IPS DF 19.7 (cell line): ENCODE data around the gene MRPS26.
"Not testable (repeated sequence)": the region's sequence is repeated elsewhere in the genome, so short reads cannot be mapped to it uniquely, and the experiment has no call there.

Source experiments
- DNase-seq: peaks from one replicate; pipeline ENCODE4 v3.0.0-alpha.2; 2013; ENCODE audit warnings: low read depth, low spot score

The MRPS26 gene

DNA sequence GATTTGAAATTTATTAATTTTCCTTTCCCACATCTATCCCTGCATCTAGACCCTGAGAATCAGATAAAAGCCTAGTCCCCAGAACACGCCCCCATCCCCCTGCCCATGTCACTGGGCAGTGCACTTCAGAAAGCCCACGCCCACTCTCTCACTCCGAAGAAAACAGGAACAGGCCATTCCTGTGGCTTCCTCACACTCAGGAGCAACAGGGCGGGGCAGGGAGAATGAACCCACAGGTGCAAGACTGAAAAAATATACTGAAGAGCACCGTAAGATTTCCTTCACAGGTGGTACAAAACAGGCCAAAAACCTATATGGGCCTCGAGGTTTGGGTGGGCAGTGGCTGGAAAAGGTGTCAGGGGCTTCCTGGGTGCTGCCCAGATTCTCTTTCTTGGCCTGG lies 29.0 kb downstream of the MRPS26 start:
- no peak for DNase-seq

DNA sequence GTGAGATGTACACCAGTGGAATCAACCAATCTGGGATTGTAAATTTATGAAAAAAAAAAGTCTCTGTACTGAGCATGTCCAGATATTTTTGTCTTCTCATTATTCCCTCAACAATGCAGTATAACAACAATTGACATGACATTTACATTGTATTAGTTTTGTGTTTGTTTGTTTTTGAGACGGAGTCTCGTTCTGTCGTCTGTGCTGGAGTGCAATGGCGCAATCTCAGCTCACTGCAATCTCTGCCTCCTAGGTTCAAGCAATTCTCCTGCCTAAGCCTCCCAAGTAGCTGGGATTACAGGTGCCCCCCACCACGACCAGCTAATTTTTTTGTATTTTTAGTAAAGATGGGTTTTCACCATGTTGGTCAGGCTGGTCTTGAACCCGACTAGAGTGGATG lies 29.5 kb downstream of the MRPS26 start:
- DNase-seq: not testable (repeated sequence)

DNA sequence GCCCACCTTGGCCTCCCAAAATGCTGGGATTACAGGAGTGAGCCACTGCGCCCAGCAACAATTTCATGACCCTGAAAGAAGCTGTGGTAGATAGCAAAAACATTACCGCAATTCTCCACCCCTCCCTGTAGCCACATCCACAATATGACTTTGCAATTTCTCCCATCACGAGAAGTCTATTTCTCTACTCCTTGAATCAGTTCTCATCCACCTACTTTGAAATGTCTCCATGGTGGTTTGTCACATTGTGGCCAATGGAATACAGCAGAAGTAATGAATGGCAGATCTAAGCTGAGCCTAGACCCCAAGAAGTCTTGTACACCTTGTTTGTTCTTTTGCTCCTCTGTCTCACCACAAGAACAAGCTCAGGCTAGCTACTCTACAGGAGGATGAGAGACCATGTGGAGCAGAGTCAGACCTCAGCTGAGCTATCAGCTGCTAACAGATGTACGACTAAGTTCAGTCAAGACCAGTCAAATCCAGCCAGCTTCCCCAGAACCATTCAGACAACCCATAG lies 31.8 kb downstream of the MRPS26 start:
- DNase-seq: no peak

DNA sequence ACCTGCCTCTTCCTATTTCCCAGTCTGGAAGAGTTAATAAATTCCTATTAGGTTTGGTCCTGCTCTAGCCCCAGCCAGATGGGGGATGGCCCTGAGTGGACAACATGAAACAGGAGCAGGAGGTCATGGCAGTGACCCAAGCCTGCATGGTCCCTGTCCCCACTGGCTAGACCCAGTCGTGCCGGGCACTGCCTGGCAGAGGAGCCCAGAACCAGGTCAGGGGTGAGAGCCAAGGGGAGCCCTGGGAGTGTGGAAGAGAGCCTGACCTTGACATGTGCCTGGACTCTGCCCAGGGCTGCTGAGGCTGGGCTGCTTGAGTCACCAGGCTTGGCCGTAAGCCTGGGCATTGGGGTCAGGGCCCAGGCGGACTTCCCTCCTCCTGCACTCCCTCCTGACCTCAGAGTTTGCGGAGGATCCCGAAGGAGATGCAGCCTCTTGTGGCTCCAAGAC lies 35.1 kb downstream of the MRPS26 start:
- DNase-seq: no peak

DNA sequence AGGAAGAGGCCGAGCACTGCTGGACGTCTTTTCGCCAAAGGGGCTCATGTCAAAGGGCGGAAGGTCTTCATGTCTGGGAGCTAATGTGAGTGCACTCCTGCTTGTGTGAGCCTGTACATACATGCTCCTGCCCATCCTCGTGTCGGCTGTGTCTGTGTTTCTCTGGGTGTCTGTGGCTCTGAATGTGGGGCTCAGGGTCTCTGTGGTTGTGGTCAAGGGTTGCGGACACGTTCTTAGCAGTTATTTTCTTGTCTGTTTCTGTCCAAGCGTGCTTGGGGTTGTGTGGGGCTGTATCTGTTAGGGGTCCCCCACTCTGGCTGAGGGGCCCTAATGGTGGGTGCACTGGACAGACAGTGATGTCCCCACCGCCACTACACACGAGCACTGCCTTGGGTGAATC lies 35.8 kb downstream of the MRPS26 start:
- DNase-seq: no peak

DNA sequence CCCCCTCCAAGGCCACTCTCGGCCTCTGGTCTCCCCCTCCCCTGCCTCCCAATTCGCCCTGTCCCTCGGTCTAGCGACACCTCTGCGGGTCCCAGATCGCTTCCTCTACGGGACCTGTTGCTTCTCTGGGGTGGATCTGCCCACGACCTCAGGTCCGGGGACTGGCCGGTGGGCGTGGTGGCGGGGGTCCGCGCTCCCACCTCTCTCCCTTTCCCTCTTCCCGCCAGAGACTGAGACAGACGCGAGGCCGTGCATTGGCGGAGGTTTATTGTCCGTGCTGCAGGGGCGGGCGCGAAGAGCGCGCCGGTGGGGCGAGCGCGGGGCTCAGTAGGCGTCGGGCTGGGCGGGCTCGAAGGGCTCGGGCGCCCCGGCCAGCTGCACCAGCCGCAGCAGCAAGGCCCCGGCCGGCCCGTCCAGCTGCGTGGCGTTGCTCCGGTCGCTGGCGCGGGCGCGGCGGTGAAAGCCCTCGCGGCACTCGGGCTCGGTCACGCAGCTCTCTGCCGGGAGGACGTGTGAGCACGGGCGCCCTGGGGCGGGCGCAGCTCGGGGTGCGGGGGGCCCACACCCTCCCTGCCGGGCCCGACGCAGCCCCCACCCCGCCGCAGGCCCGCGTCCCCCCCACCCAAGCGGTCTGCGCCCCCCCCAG lies 36.6 kb downstream of the MRPS26 start:
- no peak for DNase-seq

DNA sequence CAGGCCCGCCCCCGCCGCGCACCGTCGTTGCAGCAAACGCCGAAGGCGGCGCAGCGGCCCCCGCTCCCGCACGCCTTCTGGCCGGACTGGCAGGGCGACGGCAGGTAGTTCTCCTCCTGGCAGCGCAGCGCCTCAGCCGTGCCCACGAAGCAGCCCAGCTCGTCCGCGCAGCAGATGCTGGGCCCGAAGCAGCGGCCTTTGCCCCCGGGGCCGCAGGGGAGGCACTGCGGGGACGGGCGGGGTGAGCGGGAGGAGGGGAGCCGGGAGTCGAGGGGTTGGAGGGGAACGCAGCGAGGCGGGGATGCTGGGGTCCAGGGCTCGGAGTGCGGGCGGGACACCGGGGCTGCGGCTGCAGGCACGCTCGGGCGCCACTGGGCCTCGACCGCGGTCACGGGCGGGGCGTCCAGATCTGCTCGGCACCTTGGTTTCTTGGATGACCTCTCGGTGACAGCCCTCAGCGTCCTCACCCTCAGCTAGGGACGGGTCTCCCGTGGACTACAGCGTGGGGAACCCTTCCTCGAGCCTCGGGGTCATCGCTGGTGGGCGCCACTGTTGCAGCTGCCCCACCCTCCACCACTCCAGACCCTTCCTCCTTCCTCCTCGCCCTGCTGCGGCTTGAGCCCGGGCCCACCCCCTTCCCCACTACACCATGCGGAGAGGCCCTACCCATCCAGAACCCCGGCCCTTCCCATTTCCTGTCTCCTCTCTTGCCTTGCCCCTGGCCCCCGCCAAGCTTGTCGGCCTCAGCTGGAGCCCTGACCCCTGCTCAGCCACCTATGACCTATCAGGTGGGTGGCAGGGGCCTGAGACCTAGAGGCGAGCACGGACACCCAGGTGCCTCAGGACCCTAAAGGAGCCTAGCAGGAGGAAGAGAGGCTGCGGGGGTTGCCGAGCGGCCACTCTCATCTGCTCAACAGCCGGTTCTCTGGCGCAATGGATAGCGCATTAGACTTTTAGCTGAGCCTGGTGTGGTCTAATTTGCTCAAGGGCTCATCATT lies 37.4 kb downstream of the MRPS26 start:
- DNase-seq: no peak

DNA sequence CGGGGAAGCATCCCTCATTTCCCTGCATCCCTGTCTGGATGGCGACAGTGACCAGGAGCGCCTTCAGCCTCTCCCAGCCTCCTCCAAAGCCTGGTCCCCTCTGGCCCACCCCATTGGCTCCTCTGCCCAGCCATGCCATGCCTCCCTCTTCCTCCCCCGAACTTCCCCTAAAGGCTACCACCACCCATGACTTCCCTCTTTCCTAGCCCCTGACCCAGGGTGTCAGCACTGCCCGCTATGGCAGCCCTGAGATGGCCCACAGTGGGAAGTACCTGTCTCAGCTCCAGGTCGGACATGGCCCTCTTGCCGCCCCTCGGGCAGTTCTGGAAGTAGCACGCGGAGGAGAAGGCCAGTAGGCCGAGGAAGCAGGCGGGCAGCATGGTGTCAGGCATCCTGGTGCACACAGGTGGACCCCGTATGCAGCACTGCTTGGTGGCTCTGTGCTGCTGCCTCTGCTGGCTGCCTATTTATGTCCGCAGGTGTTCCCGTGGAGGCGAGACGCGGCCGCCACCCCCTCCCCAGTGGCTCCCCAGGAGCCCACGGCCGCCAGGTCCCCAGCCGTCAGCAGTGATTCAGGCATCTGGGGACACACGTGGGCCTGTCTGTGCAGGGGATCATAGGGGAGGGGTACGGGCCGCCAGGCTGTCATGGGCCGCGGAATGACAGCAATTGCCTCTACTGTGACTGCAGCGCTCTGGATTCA lies 38.6 kb downstream of the MRPS26 start, which contains the start of gene AVP:
AVP (minus strand) TSS at position 442 of the 703 bp plus-strand sequence; CDS start at position 392, 50 bp downstream.
- no peak for DNase-seq

DNA sequence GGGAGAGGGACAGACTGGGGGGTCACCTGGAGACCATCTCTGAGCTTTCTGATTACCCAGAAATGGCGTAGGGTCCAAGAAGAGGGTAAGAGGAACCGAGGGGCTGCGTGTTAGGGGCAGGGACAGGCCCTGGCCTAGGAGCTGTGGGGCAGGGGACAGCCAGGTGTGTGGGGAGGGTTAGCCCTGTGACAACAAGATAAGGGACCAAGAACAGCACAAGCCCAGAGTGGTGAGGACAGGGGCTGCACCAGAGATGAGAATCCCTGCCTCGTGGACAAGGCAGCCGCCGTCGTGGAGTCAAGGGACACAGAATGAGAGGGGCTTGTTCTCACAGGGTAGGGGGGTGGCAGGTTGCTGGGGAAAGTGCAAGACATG lies 39.1 kb downstream of the MRPS26 start:
- no peak for DNase-seq

DNA sequence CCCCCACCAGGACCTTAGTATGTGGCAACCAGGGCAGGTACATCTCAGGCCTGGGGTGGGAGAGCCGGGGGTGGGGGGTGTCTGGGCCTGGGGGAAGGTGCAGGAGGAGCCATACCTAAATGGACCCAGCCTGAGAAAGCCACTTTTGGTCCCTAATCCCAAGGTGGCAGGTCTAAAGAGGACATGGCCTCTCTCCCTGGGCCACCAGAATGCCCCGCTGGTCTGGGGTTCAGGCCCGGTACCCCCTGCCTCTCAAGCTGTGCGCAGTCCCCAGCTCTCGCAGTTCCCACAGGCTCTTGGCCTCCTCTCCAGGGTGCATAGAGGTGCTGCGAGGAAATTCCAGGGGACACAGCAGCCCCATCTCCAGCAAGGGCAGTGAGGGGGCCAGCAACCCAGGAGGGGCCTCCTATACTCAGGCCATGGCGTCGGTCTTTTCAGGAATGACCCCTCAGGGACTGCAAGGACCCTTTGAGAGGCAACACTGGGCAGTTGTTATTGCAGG lies 39.8 kb downstream of the MRPS26 start:
- no peak for DNase-seq

DNA sequence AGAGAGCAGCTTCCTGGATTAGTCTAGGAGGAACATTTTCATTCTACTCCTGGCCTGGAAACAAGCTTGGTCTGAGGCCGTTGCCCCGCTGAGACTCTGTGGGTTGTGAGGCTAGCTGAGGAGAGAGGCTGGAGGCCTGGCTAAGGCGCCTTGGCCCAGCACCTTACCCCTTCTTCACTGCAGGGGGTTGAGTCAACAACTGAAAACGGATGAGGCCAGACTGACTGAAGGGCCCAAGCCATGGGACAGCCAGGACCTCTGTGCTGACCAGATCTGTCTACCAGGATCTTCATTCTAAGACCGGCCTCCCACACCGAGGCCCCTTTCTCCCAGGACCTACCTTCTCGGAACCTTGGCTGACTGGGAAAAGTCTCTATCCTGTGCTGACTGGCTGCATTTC lies 42.2 kb downstream of the MRPS26 start:
- no peak for DNase-seq

DNA sequence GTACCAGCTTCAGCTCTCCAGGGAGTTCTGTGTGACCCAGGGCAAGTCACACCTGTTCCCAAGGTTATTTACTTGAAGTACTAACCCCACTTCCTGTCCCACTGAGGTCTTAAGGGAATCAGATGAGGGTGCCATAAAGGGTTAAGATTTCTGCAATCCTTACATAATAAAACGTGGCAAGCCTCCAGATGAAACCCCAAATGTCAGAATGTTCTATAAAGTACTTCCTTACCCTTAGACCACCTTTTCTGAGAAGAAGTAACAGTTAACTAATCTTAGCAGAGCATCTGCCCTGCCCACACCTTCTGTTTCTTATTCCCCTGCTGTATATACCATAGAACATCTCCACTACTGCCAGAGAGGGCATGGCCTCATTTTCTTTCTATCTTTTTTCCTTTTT lies 44.7 kb downstream of the MRPS26 start:
- no peak for DNase-seq

DNA sequence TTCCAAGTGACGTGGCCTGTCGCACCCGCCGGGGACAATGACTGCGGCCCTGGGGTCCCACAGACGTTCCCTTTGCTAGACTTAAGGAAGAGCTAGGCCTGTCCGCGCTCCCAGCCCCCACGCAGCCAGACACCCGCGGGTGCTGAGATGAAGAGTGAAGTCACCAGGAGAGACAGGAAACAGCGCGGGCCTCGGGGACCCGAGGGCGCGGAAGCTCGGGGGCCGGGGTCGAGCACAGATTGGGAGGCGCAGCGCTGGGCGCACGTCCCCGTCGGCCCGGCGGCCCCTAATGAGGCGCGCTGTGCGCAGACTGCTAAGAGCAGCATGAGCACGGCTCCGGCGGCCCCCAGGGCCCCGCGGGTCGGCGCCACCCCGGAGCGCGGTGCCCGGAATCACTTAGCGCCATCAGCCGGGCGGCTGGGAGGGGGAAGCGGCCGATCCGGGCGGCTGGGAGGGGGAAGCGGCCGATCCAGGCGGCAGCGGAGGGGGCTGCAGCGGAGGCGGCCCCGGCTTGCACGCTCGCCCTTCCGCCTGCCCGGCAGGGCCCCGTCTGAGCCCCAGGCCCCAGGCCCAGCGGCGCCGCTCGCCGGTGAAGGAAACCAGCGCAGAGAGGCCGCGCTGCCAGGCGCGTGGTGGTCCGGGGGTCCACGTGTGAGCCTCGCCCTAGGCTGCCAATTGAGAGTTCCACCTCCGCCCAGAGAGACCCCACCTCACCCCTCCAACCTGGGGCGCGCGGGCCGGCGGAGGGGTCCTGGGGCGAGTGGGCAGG lies 46.9 kb downstream of the MRPS26 start:
- DNase-seq: no peak

DNA sequence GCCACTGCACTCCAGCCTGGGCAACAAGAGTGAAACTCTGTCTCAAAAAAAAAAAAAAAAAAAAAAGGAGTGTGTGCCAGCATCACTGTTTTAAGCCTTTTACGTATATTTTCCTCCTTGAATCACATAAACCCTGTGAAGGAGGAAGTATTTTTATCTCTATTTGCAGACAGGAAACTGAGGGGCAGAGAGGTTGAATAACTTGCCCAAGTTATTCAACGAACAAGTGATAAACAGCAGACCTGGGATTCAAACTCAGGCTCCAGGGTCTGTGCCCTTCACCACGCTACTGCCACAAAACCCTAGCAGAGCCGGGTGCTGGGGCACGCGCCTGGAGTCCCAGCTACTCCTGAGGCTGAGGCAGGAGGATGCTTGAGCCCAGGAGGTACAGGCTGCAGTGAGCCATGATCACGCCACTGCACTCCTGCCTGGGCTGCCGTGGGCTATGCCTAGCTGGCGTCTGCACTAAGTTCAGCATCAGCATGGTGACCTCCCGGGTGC lies 48.1 kb downstream of the MRPS26 start:
- no peak for DNase-seq

DNA sequence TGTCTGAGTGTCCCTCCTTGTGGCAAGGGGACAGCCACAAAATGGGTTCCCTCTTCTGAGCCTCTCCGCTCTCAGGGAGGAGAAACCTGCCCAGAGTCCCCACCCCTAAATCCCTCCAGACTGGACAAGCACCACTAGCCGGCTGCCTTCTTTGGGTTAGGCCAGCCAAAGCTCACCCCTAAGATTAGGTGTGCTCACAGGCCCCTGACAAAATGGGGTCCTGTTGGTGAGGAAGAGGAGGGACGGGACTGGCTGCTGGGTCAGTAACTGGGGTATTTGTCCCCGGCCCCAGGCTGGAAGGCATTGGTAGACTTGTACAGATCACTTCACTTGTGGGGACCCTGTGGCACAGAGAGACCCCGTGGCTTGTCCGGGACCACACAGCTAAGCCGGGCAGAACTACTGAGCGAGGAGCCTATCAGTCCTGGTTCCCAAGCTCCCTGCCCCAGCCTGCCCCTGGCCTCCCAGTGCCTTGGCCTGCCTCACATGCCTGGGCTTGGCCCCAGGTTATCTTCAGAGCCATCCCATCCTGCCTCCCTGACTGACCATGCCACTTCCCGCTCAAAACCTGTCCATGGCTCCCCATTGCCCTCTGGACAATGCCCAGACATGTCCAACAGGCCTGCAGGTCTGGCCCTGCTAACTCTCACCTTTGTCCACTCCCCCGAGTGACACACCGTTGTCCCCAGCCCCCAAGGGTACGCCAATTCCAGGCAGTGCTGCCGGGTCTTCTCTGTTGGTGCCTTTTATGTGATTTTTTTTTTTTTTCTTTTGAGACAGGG lies 49.2 kb downstream of the MRPS26 start:
- DNase-seq: no peak
